Endodermal cell (in vitro differentiated cells): ENCODE data around the gene CORT. TPM values are rescaled to one million over a fixed set of nuclear protein-coding genes. Genes with fewer than 3 reads are reported as not detected.
"Not testable (repeated sequence)": the region's sequence is repeated elsewhere in the genome, so short reads cannot be mapped to it uniquely, and the experiment has no call there.

Experiments
- DNase-seq: peaks from one replicate; pipeline ENCODE4 v3.0.0-alpha.2; 2017
- H3K27ac ChIP-seq: 2 replicates; pipeline ENCODE4 v1.5.1; 2013; ENCODE audit warnings: mild to moderate bottlenecking, low read depth, low read length, moderate library complexity
- H3K27me3 ChIP-seq: 2 replicates; pipeline ENCODE4 v1.6.1; 2013; ENCODE audit warnings: mild to moderate bottlenecking, low read length, moderate library complexity; ENCODE audit not compliant: insufficient read depth, control insufficient read depth, poor library complexity, severe bottlenecking
- H3K36me3 ChIP-seq: 2 replicates; pipeline ENCODE4 v1.7.0; 2013; ENCODE audit warnings: mild to moderate bottlenecking, low read length, moderate library complexity; ENCODE audit not compliant: control insufficient read depth, insufficient read depth
- H3K4me1 ChIP-seq: one replicate; pipeline ENCODE4 v1.7.0; 2013; ENCODE audit warnings: low read length; ENCODE audit not compliant: control insufficient read depth, insufficient read depth
- H3K4me3 ChIP-seq: 2 replicates; pipeline ENCODE4 v1.5.1; 2013; ENCODE audit warnings: mild to moderate bottlenecking, low read length, moderate library complexity
- H3K9ac ChIP-seq: 2 replicates; pipeline ENCODE4 v1.6.1; 2013; ENCODE audit warnings: mild to moderate bottlenecking, low read length, moderate library complexity; ENCODE audit not compliant: poor library complexity, severe bottlenecking; ENCODE audit errors: extremely low read depth
- H3K9me3 ChIP-seq: 2 replicates; pipeline ENCODE4 v1.6.1; 2013; ENCODE audit warnings: mild to moderate bottlenecking, low read length, moderate library complexity; ENCODE audit not compliant: control insufficient read depth
- H3K27ac Mint-ChIP-seq: 2 replicates; pipeline ENCODE4 v1.8.0; 2020; ENCODE audit warnings: mixed read lengths
- H3K27me3 Mint-ChIP-seq: 2 replicates; pipeline ENCODE4 v1.8.0; 2021; ENCODE audit warnings: mild to moderate bottlenecking, mixed read lengths; ENCODE audit not compliant: insufficient read depth
- H3K36me3 Mint-ChIP-seq: 2 replicates; pipeline ENCODE4 v1.8.0; 2020; ENCODE audit warnings: low read depth, mixed read lengths
- H3K4me1 Mint-ChIP-seq: 2 replicates; pipeline ENCODE4 v1.8.0; 2020; ENCODE audit warnings: mixed read lengths
- H3K4me3 Mint-ChIP-seq: 2 replicates; pipeline ENCODE4 v1.8.0; 2020; ENCODE audit warnings: mild to moderate bottlenecking, moderate library complexity, mixed read lengths
- H3K9me3 Mint-ChIP-seq: 2 replicates; pipeline ENCODE4 v1.8.0; 2020; ENCODE audit warnings: mild to moderate bottlenecking, mixed read lengths
- CTCF ChIP-seq: fragments of 200-600 bp; sonication (generic); conservative IDR thresholded peaks from 2 replicates; pipeline ENCODE4 v1.5.0; 2021; ENCODE audit warnings: antibody characterized with exemption, mild to moderate bottlenecking
- WGBS, 2 experiments: methylation state at CpG; one replicate each; pipeline versions ENCODE4 v1.1.5 to v1.1.7; 2013; ENCODE audit warnings: missing lambda C conversion rate in 2 of 2, mixed read lengths in 1 of 2; ENCODE audit not compliant: insufficient coverage in 1 of 2, insufficient read length in 1 of 2; 5-methylcytosine and 5-hydroxymethylcytosine counted together
- total RNA-seq, 2 donors: library from RNA; stranded (reverse); fragmentation: NEBNext Ultra II Directional in 1 of 2; extraction: Animal tissue kit (Norgen Biotek cat#: 25700) in 1 of 2; gene quantifications; 2 replicates in 1 of 2; 3 replicates in 1 of 2; pipeline ENCODE4 v1.2.1, GENCODE V29; 2021

CORT gene
- total RNA-seq, 2 donors from 2014 or later: 0.53 to 1.3 TPM

- no peaks in the 10 kb centered on the region for H3K4me1 ChIP-seq
- no peak overlapping the region for H3K4me3 ChIP-seq
- no peak overlapping the region for H3K9ac ChIP-seq
- Mint-ChIP-seq H3K9me3 (no peaks in the 10 kb centered on the region), H3K36me3 (peaks cover 30% of the 10 kb centered on the region), H3K27me3 (peaks cover 2% of the 10 kb centered on the region), H3K4me1 (peaks cover 8% of the 10 kb centered on the region), H3K27ac (no peak overlapping the region), H3K4me3 (no peak overlapping the region)
- peaks cover 19% of the 10 kb centered on the region for H3K36me3 ChIP-seq
- 95 to 98% methylated on average over 4 to 7 of the region's 8 CpGs for WGBS, 2 experiments
- H3K9me3 ChIP-seq: no peaks in the 10 kb centered on the region
- DNase-seq: no peak
- H3K27me3 ChIP-seq: no peaks in the 10 kb centered on the region
- no peak overlapping the region for H3K27ac ChIP-seq
- TF ChIP-seq CTCF: no peak
These were observed 25.2 kb upstream of the CORT start for GRCh38 chr1:10424651-10425050.

GRCh38 chr1:10425826-10426534 lies 23.9 kb upstream of the CORT start:
- H3K4me3 Mint-ChIP-seq, H3K27me3 Mint-ChIP-seq, H3K9ac ChIP-seq, H3K9me3 Mint-ChIP-seq, H3K27me3 ChIP-seq, H3K27ac ChIP-seq, DNase-seq, H3K36me3 ChIP-seq, H3K9me3 ChIP-seq, H3K4me1 ChIP-seq, H3K4me3 ChIP-seq: not testable (repeated sequence)
- Mint-ChIP-seq H3K36me3 (peaks cover 18% of the 10 kb centered on the region), H3K27ac (peak overlapping the region; percentile 81), H3K4me1 (peaks cover 14% of the 10 kb centered on the region)
- WGBS, 2 experiments: 93 to 100% methylated on average over 6 to 21 of the region's 21 CpGs

GRCh38 chr1:10426535-10426848 lies 23.3 kb upstream of the CORT start:
- H3K4me1 Mint-ChIP-seq: peaks cover 18% of the 10 kb centered on the region
- H3K9me3 Mint-ChIP-seq, H3K36me3 ChIP-seq, H3K4me3 Mint-ChIP-seq, H3K27ac ChIP-seq, H3K4me1 ChIP-seq, H3K27me3 ChIP-seq, H3K27ac Mint-ChIP-seq, H3K27me3 Mint-ChIP-seq, DNase-seq, H3K9ac ChIP-seq, H3K4me3 ChIP-seq, H3K9me3 ChIP-seq: not testable (repeated sequence)
- WGBS, 2 experiments: 97% methylated on average over 21 of the region's 21 CpGs; no CpG with 5 or more reads in 1 of the 2 experiments
- H3K36me3 Mint-ChIP-seq: peaks cover 15% of the 10 kb centered on the region

- H3K4me3 ChIP-seq: no peak overlapping the region
- peaks cover 18% of the 10 kb centered on the region for H3K4me1 Mint-ChIP-seq
- no peak for TF ChIP-seq CTCF
- H3K4me3 Mint-ChIP-seq: peak overlapping the region; percentile 83
- H3K9me3 ChIP-seq: no peaks in the 10 kb centered on the region
- no peaks in the 10 kb centered on the region for H3K9me3 Mint-ChIP-seq
- DNase-seq: no peak
- H3K36me3 ChIP-seq: peaks cover 6% of the 10 kb centered on the region
- H3K9ac ChIP-seq: no peak overlapping the region
- 83 to 92% methylated on average over 5 of the region's 5 CpGs for WGBS, 2 experiments
- no peaks in the 10 kb centered on the region for H3K4me1 ChIP-seq
- no peak overlapping the region for H3K27ac Mint-ChIP-seq
- peaks cover 2% of the 10 kb centered on the region for H3K27me3 Mint-ChIP-seq
- H3K36me3 Mint-ChIP-seq: peaks cover 5% of the 10 kb centered on the region
- no peaks in the 10 kb centered on the region for H3K27me3 ChIP-seq
- H3K27ac ChIP-seq: no peak overlapping the region
These were observed 20.8 kb upstream of the CORT start for GRCh38 chr1:10428984-10429383.
